Tibial nerve (tissue), 3 donors: ENCODE measurements around the gene FGD4.

Experiments
- CTCF ChIP-seq, 5 experiments: fragments of 200-600 bp in 3 of 5; fragments of 450-650 bp in 2 of 5; sonication (generic) in 3 of 5; IDR thresholded peaks; one replicate each; pipeline ENCODE4 v1.5.1; 2016 to 2019; ENCODE audit warnings: antibody characterized with exemption in 5 of 5, mild to moderate bottlenecking in 3 of 5, moderate library complexity in 2 of 5
- POLR2A ChIP-seq, 2 donors: fragments of 450-650 bp; IDR thresholded peaks; one replicate each; pipeline ENCODE4 v1.6.1; 2017; ENCODE audit warnings: antibody characterized with exemption in 2 of 2, mild to moderate bottlenecking in 2 of 2, moderate library complexity in 2 of 2

DNA sequence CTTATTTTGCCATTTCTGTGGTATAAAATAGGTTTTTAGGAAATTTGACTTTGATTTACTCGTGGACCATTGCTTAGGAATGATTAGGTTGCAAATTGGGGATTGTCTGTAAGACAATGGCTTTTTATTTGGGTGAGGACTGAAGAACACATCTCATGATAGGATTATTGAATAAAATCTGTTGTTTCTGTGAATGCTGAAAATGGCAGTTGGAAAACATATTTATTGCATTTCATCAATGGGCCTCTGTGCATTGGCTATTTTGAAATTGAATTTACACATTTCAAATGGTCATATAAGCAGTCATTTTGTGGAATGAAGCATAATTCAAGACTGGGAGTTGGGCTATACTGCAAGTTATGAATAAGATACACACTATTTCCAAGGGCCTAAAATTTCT lies 46.0 kb downstream of the FGD4 start:
- TF ChIP-seq CTCF (IDR thresholded peaks at IDR 0.05) (no peak), POLR2A (IDR thresholded peaks at IDR 0.05) (no peak)
